Limb (tissue), 2 donors: ENCODE results near the gene ID4.
"Not testable (repeated sequence)": the region's sequence is repeated elsewhere in the genome, so short reads cannot be mapped to it uniquely, and the experiment has no call there.

Source experiments
- DNase-seq, 2 donors: peaks; one replicate each; pipeline ENCODE4 v3.0.0-alpha.2; 2016; ENCODE audit errors: extremely low spot score in 2 of 2

The ID4 gene

DNA sequence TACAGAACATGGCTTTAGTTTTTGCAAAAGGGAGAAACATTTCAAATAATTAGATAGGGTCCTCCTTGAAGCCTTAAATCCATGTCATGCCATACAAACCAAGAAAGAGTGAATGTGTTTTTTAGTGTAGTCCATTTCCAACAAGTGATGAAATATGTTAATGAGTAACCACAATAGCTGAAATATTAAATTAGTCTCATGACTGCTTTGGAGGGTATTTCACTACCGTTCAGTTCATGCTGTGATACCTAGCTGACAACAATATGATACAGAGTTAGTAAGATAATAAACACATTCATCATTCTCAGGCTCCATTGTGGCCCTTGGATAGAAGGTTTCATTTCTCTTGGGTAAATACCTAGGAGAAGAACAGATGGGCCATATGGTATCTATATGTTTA is 5.8 kb upstream of the ID4 start:
- DNase-seq = no peak

DNA sequence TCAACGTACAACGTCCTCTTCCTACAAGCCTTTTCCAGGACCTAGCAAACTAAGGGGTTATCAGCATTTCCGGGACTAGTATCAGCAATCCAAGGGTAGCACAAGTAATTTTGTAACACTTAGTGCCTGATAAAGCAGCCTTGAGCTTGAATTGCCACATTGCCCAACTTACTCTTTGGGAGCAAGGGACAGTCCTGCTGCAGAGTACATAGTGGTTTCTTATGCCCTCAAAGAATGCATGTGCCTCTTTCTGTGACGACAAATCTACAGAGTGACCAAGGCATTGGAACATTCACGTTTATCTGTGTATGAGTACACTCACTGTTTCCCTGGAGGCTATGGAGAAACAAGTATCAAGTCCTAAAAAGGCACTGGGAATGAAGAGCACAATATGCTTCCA is 3.2 kb upstream of the ID4 start:
- DNase-seq = no peak

- DNase-seq = no peak
These were observed 2.3 kb upstream of the ID4 start for GRCh38 chr6:19834858-19835257.

DNA sequence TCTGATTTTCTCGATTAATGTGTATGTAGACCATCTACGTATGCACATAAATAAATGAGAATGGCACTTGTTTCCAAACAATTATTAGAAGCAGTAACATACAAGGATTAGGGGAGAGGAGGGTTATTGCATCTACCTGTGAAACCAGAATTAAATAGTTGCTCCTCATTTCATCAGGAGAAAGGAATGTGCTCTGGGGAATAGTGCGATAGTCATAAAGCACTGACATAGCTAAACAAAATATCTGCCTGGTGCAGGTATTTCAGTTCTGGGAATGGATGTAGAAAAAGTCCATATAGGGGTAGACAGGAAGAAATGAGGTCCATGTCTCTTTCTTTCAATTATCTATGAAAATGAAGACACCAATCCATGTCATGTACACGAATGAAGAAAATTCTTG is 1.6 kb upstream of the ID4 start:
- no peak for DNase-seq

DNA sequence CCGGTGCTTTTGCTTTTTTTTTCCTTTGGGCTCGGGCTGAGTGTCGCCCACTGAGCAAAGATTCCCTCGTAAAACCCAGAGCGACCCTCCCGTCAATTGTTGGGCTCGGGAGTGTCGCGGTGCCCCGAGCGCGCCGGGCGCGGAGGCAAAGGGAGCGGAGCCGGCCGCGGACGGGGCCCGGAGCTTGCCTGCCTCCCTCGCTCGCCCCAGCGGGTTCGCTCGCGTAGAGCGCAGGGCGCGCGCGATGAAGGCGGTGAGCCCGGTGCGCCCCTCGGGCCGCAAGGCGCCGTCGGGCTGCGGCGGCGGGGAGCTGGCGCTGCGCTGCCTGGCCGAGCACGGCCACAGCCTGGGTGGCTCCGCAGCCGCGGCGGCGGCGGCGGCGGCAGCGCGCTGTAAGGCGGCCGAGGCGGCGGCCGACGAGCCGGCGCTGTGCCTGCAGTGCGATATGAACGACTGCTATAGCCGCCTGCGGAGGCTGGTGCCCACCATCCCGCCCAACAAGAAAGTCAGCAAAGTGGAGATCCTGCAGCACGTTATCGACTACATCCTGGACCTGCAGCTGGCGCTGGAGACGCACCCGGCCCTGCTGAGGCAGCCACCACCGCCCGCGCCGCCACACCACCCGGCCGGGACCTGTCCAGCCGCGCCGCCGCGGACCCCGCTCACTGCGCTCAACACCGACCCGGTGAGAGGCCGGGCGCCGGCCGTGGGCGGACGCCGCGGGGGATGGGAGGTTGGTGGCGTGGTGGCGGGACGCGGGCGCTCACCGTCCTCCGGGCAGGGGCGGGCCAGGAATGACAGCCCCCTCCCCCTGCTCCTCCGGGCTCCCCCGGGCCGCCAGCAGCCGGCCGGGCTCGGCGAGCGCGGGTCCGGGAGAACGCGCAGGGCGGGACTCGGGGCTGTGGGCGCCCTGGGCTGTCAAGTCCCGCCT is 606 bp downstream of the ID4 start:
- DNase-seq = peak; percentile 43 to 77

GRCh38 chr6:19838442-19839236 is 1.5 kb downstream of the ID4 start:
- DNase-seq = peak; percentile 35 to 78

GRCh38 chr6:19839237-19839546 is 2.0 kb downstream of the ID4 start:
- DNase-seq = no peak

- DNase-seq = no peak
These were observed 2.6 kb downstream of the ID4 start for GRCh38 chr6:19839788-19840187.

DNA sequence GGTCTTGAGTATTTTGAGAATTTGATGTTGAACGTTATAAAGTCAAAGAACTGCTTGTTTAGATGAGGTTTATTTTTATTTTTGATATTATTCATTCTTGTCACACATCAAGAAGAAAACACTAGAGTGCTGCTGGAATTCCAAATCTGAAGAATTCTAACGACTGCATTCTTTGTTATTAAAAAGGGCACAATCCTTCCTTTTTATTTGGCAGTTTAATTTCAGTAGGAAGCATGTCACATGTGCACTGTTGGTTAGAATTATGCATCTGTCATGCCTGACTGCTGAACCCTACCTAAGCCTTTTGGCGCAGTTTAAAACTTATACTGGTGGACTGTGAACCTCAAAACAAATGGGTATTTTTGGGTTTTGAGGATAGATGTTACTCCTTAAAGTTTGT is 4.0 kb downstream of the ID4 start:
- DNase-seq = no peak

GRCh38 chr6:19842030-19842615 is 5.0 kb downstream of the ID4 start:
- no peak for DNase-seq

GRCh38 chr6:19844689-19845088 is 7.5 kb downstream of the ID4 start:
- no peak for DNase-seq

DNA sequence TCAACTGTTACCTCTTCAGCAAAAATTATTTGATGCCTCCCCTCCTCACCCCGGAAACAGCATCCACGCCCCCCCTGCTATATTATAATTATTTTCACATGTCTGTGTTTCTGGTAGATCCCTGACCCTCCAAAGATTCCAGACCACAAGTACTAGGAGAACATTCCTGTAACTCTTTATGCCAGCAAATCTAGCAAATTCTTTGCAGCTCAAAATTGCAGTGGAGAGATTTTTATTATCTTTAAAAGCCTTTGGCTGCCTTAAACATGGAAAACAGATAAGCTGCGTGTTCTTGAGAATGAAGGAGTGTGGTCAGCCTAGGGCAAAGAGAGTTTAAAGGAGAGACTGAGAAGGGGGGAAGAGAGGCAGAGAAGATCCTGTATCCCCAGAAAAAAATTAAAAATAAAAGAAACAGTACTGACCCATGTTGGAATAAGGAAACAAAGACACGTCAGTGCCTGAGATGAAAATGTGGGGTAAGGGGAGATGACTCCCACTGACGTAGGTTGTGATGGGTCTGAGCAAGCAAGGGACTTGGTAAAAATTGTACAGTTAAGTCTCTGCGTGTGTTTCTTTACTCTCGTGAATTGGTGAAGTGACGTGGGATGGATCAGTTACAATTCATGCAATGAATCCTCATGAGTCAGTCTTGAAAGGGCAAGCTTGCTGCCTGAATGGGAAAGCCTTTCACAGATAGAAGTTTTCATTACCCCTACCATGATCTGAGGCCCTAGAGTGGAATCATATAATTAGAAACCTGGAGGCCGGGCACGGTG is 8.3 kb downstream of the ID4 start:
- DNase-seq = no peak

GRCh38 chr6:19848465-19849029 is 11.4 kb downstream of the ID4 start:
- DNase-seq = no peak

- no peak for DNase-seq
These were observed 12.0 kb downstream of the ID4 start for GRCh38 chr6:19849196-19849595.

DNA sequence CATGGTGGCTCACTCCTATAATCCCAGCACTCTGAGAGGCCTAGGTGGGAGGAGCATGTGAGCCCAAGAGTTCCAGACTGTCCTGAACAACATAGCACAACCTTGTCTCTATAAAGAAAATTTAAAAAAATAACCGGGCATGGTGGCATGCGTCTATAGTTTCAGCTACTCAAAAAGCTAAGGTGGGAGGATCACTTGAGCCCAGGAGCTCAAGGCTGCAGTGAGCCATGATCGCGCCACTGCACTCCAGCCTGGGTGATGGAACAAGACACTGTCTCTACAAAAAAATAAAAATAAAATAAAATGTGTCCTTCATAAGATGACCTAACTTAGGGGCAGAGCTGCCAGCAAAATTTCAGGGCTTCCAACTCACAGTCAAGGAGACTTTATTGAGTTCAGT is 12.6 kb downstream of the ID4 start:
- no peak for DNase-seq

GRCh38 chr6:19851241-19852089 is 14.3 kb downstream of the ID4 start:
- peak; percentile 53 to 90 for DNase-seq

DNA sequence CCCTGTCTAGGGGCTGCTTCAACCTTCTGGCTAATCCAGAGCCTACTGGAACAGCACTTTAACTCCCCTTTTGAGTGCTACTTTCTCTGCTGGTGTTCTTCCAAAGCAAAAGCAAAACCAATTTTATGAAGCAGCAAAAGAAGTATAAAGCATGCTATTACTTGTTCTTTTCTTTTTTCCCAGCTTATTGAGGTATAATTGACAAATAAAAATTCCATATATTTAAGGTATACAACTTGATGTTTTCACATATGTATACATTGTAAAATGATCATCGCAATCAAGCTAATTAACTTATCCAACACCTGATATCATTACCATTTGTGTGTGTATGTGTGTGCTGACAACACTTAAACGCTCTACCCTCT is 14.9 kb downstream of the ID4 start:
- DNase-seq = no peak

GRCh38 chr6:19852927-19853326 is 15.8 kb downstream of the ID4 start:
- DNase-seq = no peak

GRCh38 chr6:19854421-19855015 is 17.3 kb downstream of the ID4 start:
- DNase-seq = not testable (repeated sequence)

- DNase-seq = no peak
These were observed 18.4 kb downstream of the ID4 start for GRCh38 chr6:19855536-19855935.
